NCI-H2196 treated with DMSO at 0.1 percent for 48 hours (cell line): ENCODE measurements around the gene EPG5.
"Not testable (repeated sequence)": the region's sequence is repeated elsewhere in the genome, so short reads cannot be mapped to it uniquely, and the experiment has no call there.

Experiments used
- DNase-seq: peaks from one replicate; lab custom pipeline; 2025; ENCODE audit not compliant: unreplicated experiment; lab: John Stamatoyannopoulos, UW

EPG5 gene

DNA sequence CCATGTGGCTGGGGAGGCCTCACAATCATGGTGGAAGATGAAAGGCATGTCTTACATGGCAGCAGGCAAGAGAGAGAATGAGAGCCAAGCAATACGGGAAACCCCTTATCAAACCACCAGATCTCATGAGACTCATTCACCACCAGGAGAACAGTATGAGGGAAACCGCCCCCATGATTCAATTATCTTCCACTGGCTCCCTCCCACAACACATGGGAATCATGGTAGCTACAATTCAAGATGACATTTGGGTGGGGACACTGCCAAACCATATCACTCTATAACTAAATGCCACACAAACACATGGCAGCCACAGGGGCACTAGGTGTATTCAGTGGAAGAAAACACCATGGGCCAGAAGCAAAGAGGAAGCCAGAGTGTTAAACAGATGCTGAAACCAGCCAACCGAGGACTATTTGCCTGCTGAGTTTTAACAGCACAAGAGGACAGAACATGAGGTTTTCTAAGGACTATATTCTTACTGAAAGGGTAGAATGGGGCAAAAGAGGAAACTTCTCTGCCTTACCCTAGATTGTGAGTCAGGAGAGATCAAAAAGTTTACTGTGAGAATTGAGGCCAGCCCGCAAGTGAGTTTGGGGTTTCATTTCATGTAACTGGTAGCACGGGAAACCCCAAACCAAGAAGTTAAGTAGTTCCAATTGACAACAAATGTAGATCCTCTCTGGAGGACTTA, 92.5 kb downstream of the EPG5 start:
- no peak for DNase-seq

GRCh38 chr18:45871431-45872084, 95.6 kb downstream of the EPG5 start:
- no peak for DNase-seq

DNA sequence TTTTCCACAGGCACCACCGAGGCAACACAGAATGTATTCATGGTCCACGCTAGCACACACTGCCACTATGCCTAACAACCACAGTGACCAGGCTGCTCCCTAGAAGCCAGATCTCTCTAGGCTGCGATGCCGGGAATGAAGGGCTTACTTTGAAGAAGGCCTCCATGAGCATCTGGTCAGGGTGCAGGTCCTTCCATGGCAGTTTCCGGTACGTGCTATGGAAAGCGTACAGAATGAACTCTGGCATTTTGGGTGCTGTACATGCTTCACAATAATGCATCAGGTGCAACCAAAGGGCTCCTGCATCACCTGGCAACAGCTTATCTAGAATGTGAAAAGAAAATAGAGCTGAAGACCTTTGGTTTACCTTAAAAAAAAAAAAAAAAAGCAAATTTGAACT, 96.7 kb downstream of the EPG5 start:
- no peak for DNase-seq

DNA sequence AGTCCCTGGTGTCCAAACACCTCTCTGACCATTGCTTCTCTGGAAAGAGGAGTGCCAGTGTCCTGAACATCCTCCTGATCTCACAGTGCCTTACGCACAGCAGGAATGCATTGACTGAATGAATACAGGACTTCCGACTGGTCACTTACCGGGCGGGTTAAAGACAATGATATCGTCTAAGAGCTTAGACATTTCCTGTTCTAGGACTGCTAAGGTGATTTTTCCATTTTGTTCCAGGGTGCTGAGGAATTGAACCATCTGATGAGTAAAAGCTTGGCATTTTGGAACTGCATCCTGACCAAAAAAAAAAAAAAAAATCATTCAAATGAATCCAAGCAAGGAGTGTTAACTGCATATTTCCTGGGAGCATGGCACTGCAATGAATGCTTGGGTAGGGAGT, 101.7 kb downstream of the EPG5 start:
- DNase-seq = no peak

- DNase-seq = no peak
Observed at GRCh38 chr18:45864081-45864480, 103.0 kb downstream of the EPG5 start.

GRCh38 chr18:45863469-45863868, 103.7 kb downstream of the EPG5 start:
- no peak for DNase-seq

DNA sequence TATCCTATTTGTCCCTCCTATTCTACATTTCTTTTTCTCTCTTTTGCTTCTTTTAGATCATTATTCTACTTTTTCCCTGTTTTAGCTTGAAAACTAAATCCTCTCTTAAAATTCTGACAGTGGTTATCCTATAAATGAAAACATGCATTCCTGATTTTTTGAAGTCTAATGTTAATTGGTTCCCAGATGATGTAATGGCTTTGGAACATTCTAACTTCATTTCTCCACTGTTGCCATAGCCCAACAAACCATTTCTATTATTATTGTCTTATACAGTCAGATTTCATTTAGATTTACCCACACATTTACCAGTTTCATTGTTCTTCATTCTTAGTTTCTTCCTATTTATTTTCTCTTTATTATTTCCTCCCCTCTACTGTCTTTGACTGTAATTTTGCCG, 105.2 kb downstream of the EPG5 start:
- DNase-seq = no peak

DNA sequence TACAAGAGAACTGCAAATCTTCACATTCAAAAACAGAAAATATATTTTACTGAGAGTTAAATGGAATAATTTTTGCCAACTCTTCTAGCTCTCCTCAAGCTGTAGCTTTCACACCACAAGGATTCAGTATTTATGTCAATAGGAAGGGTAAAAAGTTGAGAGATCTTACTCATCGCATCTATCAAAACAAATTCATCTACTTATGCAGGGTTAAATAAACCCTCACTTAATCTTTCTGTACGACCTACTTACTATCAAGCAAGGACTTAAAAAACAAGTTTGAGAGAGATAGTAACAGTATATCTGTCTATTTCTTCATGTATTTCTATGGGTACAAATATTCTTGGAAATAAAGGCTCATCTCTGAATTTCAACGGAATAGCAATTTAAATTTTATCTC, 106.2 kb downstream of the EPG5 start:
- no peak for DNase-seq

DNA sequence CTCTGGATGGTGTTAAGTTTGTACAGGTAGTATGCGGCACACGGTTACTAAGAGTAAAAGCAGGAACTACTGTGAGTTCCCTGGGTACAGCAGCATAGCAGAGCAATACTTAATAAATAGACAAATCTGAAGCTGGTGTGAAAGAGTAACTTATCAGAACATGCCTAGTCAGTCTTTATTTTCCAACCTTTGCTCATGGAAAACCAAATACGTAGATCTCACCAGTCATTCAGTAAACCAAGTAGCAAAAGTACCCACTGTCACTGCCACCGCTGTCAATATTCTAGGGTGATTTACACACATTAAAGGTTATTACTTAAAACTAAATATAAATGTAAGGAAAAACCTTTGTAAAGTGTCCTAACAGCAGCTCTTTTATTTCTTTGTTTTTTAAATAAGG, 106.6 kb downstream of the EPG5 start:
- no peak for DNase-seq

DNA sequence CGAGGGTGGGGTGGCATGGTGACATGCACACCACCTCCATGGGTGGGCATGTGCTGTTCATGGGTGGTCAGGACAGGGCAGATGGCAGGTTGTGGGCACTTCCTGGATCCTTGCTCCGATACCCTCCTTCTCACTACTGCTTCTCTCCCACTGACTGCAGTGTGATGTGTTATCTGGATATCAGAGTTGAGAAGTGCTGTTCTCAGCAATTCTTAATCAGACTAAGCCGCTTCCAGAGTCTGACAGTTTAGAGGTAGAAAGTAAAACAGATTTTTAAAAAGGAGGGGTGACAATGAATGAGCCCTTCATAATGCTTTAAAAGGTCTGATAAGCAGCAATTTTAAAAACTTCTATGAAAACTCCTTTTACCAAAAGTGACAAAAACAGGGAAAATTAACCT, 107.8 kb downstream of the EPG5 start:
- no peak for DNase-seq

- DNase-seq = no peak
Observed at GRCh38 chr18:45856531-45856930, 110.6 kb downstream of the EPG5 start.

GRCh38 chr18:45854036-45854586, 113.0 kb downstream of the EPG5 start:
- no peak for DNase-seq

DNA sequence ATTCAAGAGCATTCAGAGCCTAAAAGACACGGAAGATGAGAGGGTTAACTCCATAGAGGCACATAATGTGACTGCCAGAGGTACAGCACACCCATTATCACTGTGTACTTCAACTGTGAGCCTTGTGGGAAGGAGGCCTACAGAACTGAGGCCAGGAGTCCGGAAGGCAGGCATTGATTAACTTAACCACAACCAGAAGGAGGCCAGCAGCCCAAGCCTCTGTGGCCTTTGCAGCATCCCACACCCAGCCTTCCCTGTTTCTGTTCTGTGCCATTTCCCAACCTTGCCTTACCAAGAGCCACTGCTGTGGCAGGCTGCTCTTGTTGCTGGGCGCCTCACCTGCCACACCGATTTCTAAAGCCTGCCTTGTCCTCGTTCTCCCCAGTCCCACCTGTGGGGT, 114.5 kb downstream of the EPG5 start:
- no peak for DNase-seq

GRCh38 chr18:45851161-45851925, 115.8 kb downstream of the EPG5 start:
- DNase-seq = no peak

- DNase-seq = no peak
Observed at GRCh38 chr18:45850021-45850420, 117.1 kb downstream of the EPG5 start.

- DNase-seq = no peak
Observed at GRCh38 chr18:45849529-45849928, 117.6 kb downstream of the EPG5 start.

- not testable (repeated sequence) for DNase-seq
Observed at GRCh38 chr18:45848643-45849042, 118.5 kb downstream of the EPG5 start.

DNA sequence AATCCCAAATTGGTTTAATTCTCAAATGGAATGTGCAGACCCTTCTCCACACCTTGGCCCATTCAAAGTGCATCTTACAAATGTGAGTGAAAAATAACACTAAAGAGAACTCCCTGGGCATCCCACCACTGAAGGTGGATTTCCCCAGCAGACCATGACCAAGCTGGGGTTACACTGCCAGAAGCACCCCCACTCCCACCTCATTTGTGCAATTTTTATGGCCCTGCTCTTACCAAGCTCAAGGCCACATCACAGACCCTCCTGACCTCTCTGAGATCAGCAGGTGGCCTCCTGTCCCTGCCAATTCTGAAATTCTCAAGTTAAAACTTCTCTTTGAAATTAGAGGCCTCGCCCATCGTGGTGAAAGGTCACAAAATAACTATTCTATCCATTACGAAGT, 120.0 kb downstream of the EPG5 start:
- DNase-seq = no peak

DNA sequence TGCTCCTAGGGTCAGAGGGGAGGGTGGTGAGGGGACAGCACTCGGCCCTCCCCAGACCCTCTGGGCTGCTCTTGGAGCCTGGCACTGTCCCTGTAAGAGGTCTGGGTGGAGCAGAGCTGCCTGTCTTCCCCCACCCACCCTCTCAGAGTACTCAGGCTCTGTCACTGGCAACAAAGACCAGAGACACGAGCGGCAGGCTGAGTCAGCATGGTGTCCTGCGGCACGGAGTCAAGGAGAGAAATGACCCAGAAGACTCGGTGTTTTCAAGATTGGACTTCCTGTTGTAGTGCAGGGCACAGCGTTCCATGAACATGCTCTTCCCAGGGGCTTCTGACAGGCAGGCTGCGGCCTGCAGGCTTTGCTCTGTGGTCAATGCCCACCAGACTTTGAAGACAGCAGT, 121.7 kb downstream of the EPG5 start:
- no peak for DNase-seq

- peak; percentile 70 for DNase-seq
Observed at GRCh38 chr18:45844938-45845337, 122.2 kb downstream of the EPG5 start.

DNA sequence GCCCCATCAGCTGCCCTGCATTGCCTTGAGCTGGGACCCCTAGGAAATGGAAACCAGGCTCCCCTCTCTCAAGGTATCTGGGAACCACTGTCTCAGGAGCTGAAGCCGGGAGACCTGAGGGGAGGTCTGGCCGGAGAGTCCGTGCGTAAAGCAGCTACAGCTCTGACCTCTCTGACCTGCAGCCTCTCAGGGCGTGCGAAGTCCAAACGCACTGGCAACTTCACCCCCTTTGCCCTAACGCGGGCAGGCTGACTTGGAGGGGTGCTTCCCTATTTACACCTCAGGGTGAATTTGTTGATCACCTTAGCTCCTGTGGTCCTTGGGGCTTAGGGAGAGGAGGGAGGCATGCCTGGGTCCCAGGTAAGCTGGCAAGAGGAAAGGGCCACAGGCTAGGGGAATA, 124.1 kb downstream of the EPG5 start:
- DNase-seq = no peak
